A549 (cell line): Measurements from ENCODE around the gene SIAE. TPM values are rescaled to one million over a fixed set of nuclear protein-coding genes. Genes with fewer than 3 reads are reported as not detected.

Source experiments
- ATAC-seq, 2 experiments: fragments of 200-7000 bp in 1 of 2; fragments of >200 bp in 1 of 2; cut with Nextera tagmentation in 1 of 2; cut with Tn5 transposase in 1 of 2; 3 replicates each; pipeline versions ENCODE4 v1.8.0 to v1.9.1; 2018 to 2020; ENCODE audit warnings: mild to moderate bottlenecking in 1 of 2, moderate library complexity in 1 of 2
- CTCF ChIA-PET: fragments of 300-600 bp; sonication (Branson Sonifier 250); formaldehyde crosslinking; extraction: SDS; loops from one replicate; lab custom pipeline; 2021; ENCODE audit warnings: antibody characterized with exemption, inconsistent platforms; lab: Yijun Ruan, JAX
- POLR2A ChIA-PET: fragments of 350-600 bp; formaldehyde crosslinking; extraction: SDS; loops from one replicate; lab custom pipeline; 2021; ENCODE audit warnings: antibody characterized with exemption, inconsistent platforms; lab: Yijun Ruan, JAX
- DNase-seq, 2 experiments: peaks; one replicate each; pipeline versions ENCODE4 v3.0.0 to v3.0.0-alpha.2; 2011 to 2016; ENCODE audit warnings: low read depth in 1 of 2, low spot score in 1 of 2
- FAIRE-seq: peaks from 2 replicates; lab custom pipeline; 2011; peaks lifted over from hg19 to GRCh38; lab: Jason Lieb, UNC
- H3K27ac ChIP-seq, 2 experiments: fragments of >200 bp; sonication (Bioruptor Twin); formaldehyde crosslinking; 3 replicates each; pipeline ENCODE4 v1.5.1; 2016 to 2017
- H3K4me1 ChIP-seq: fragments of >200 bp; sonication (Bioruptor Twin); formaldehyde crosslinking; 3 replicates; pipeline ENCODE4 v1.6.1; 2016
- H3K4me2 ChIP-seq: fragments of >200 bp; sonication (Bioruptor Twin); formaldehyde crosslinking; 3 replicates; pipeline ENCODE4 v1.6.1; 2016
- H3K4me3 ChIP-seq: fragments of >200 bp; sonication (Bioruptor Twin); formaldehyde crosslinking; 3 replicates; pipeline ENCODE4 v1.5.1; 2016
- H3K9me3 ChIP-seq: fragments of >200 bp; sonication (Bioruptor Twin); formaldehyde crosslinking; 3 replicates; pipeline ENCODE4 v1.6.1; 2016
- BHLHE40 ChIP-seq: IDR thresholded peaks from 2 replicates; pipeline ENCODE4 v1.6.1; 2012; ENCODE audit warnings: low read depth, low read length, inconsistent platforms
- CEBPB ChIP-seq, 2 experiments: fragments of >200 bp in 1 of 2; sonication (Bioruptor Twin) in 1 of 2; formaldehyde crosslinking in 1 of 2; IDR thresholded peaks; 2 replicates each; pipeline ENCODE4 v1.6.1; 2012 to 2016
- EHF ChIP-seq: fragments of 250-450 bp; sonication (Bioruptor Pico); IDR thresholded peaks from 2 replicates; pipeline ENCODE4 v1.5.0; 2020; ENCODE audit warnings: mild to moderate bottlenecking
- ESRRA ChIP-seq: fragments of 150-350 bp; IDR thresholded peaks from 2 replicates; pipeline ENCODE4 v1.6.1; 2014; ENCODE audit warnings: mild to moderate bottlenecking, low read length, borderline replicate concordance
- HMGXB4 ChIP-seq: fragments of 250-450 bp; sonication (Bioruptor Pico); IDR thresholded peaks from 2 replicates; pipeline ENCODE4 v1.5.0; 2021; ENCODE audit warnings: mild to moderate bottlenecking, moderate library complexity, borderline replicate concordance
- HOXB13 ChIP-seq: fragments of 250-450 bp; sonication (Bioruptor Pico); IDR thresholded peaks from 2 replicates; pipeline ENCODE4 v1.5.0; 2020; ENCODE audit warnings: low read depth, mild to moderate bottlenecking, moderate library complexity
- MAX ChIP-seq: IDR thresholded peaks from 2 replicates; pipeline ENCODE4 v1.6.1; 2012
- MYC ChIP-seq: IDR thresholded peaks from 2 replicates; pipeline ENCODE4 v1.6.1; 2012; ENCODE audit warnings: mild to moderate bottlenecking, inconsistent platforms, low read length, improper control_type of control experiment, borderline replicate concordance
- NFE2L2 ChIP-seq: fragments of 150-350 bp; conservative IDR thresholded peaks from 2 replicates; pipeline ENCODE4 v1.6.1; 2014; ENCODE audit warnings: low read length
- RAD21 ChIP-seq, 2 experiments: fragments of >200 bp in 1 of 2; sonication (Bioruptor Twin) in 1 of 2; formaldehyde crosslinking in 1 of 2; IDR thresholded peaks in 1 of 2; conservative IDR thresholded peaks in 1 of 2; 2 replicates in 1 of 2; 3 replicates in 1 of 2; pipeline ENCODE4 v1.6.1; 2012 to 2018; ENCODE audit warnings: inconsistent platforms in 1 of 2
- RNF2 ChIP-seq: fragments of 200-600 bp; sonication (generic); IDR thresholded peaks from 2 replicates; pipeline ENCODE4 v1.6.1; 2016; ENCODE audit warnings: low read depth, mild to moderate bottlenecking, antibody characterized with exemption, moderate library complexity, borderline replicate concordance
- SMC3 ChIP-seq: fragments of >200 bp; sonication (Bioruptor Twin); formaldehyde crosslinking; IDR thresholded peaks from 3 replicates; pipeline ENCODE4 v1.6.1; 2018; ENCODE audit warnings: inconsistent platforms
- ZFP36 ChIP-seq: fragments of 450-650 bp; IDR thresholded peaks from 2 replicates; pipeline ENCODE4 v1.6.1; 2014; ENCODE audit warnings: borderline replicate concordance; ENCODE audit not compliant: partially characterized antibody
- ZNF302 ChIP-seq: fragments of 250-450 bp; sonication (Bioruptor Pico); IDR thresholded peaks from 2 replicates; pipeline ENCODE4 v1.9.0; 2021; ENCODE audit warnings: inconsistent platforms, mild to moderate bottlenecking, moderate library complexity
- ZSCAN20 ChIP-seq: fragments of 250-450 bp; sonication (Bioruptor Pico); IDR thresholded peaks from 2 replicates; pipeline ENCODE4 v1.8.0; 2022; ENCODE audit warnings: mild to moderate bottlenecking, moderate library complexity
- WGBS: methylation state at CpG from one replicate; pipeline ENCODE4 v1.1.6; 2017; ENCODE audit errors: missing lambda C conversion rate; 5-methylcytosine and 5-hydroxymethylcytosine counted together
- polyA plus RNA-seq, 4 experiments: library from polyadenylated mRNA; depleted of rRNA in 3 of 4; stranded (reverse); fragments of >200 nt; fragmentation: RNase III in 1 of 4; extraction: RNeasy Plus Mini Kit Qiagen cat#74134 plus additional on column Dnase treatment in 1 of 4; gene quantifications; 2 replicates in 3 of 4; 3 replicates in 1 of 4; pipeline ENCODE4 v1.2.3, GENCODE V29; 2011 to 2017
- TF ChIP-seq, protein P1 (sequence below): fragments of >200 bp; sonication (Bioruptor Twin); formaldehyde crosslinking; IDR thresholded peaks from 3 replicates; pipeline ENCODE4 v1.5.1; 2016
- TF ChIP-seq, protein P2 (sequence below): fragments of 250-450 bp; sonication (Bioruptor Pico); IDR thresholded peaks from 2 replicates; pipeline ENCODE4 v1.5.0; 2020; ENCODE audit warnings: low read depth, mild to moderate bottlenecking, moderate library complexity
- TF ChIP-seq, protein P3 (sequence below): fragments of 200-600 bp; sonication (generic); IDR thresholded peaks from 2 replicates; pipeline ENCODE4 v1.6.1; 2016; ENCODE audit warnings: antibody characterized with exemption, mild to moderate bottlenecking, moderate library complexity
- TF ChIP-seq, protein P4 (sequence below): IDR thresholded peaks from 2 replicates; pipeline ENCODE4 v1.6.1; 2012; ENCODE audit warnings: low read depth, borderline replicate concordance

SIAE gene
- polyA plus RNA-seq, 2 of the 4 experiments (the other 2 are of a cell fraction): 10.3 to 23.2 TPM

DNA sequence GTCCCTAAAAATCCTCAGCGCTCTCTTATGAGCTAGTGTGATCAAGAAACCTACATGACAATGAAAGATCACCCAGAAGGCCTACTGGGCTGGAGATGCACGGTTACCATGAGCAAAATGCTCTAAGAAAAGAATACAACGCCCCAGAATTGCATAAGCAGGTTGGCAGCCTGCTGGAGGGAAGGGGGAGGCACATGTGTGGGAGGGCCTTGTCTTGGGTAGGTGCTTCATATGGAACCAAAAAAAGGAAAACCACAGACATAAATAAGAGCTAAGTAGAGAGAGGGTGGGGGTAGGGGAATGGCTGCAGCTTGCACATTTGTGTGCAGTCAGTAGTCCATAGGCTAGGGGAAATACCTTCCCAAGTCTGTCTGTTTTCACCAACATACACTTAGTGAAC is 2.8 kb downstream of the SIAE start:
- POLR2A ChIA-PET: no interaction called here
- no peak for FAIRE-seq
- no peak for ATAC-seq
- 0 out of 3 replicates have a peak, but pooled peaks cover 3% of the 10 kb centered on the region for H3K4me1 ChIP-seq
- TF ChIP-seq SMC3 (no peak), RNF2 (no peak), ZFP36 (no peak), ZSCAN20 (no peak), MYC (no peak)
- TF ChIP-seq, all 56 proteins: peak for 0
- WGBS: 54% methylated on average over 3 of the region's 3 CpGs
- CTCF ChIA-PET: interaction anchor here (0.8 to 4.2 kb wide), 17 partner anchors 8 to 216 kb away, joined by 3 to 42 read pairs (median 7); partner anchors contain the start of genes ESAM, MSANTD2 and ROBO3
- Histone ChIP-seq H3K4me3 (no peak overlapping the region), H3K4me2 (no peak overlapping the region), H3K27ac (no peak overlapping the region), H3K9me3 (no peaks in the 10 kb centered on the region)
- DNase-seq: no peak

DNA sequence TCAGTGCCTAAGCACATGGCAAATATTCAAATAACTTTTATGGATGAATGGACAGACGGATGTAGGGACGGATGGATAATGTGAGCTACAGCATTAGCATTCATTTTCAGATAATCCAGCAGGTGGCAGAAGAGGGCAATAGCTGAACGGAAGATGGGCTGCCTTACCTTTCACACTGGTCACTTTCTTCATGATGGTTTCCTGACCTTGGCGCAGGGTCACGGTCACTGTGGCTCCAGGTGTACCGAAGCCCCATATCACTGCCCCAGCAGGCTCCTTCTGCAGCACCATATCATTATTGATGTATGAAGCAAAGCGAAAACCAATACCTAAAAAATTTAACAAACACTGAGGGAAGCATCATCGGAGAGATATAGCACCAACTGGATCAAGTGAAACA is 4.3 kb downstream of the SIAE start:
- Histone ChIP-seq H3K4me1 (no peaks in the 10 kb centered on the region), H3K9me3 (no peaks in the 10 kb centered on the region), H3K4me3 (no peak overlapping the region), H3K4me2 (no peak overlapping the region), H3K27ac (no peak overlapping the region)
- TF ChIP-seq HOXB13 (CRISPR knock-in tag) (no peak), NFE2L2 (no peak), ESRRA (0 out of 2 replicates have a peak, but pooled peaks have one; percentile 65), ZSCAN20 (no peak), ZNF302 (CRISPR knock-in tag) (no peak), HMGXB4 (CRISPR knock-in tag) (no peak), SMC3 (peak; percentile 77), EHF (CRISPR knock-in tag) (no peak), MAX (no peak), RAD21 (conservative IDR thresholded peaks at IDR 0.05 in 1 of 2, IDR thresholded peaks at IDR 0.05 in 1 of 2) (peak; percentile 76 to 81), CEBPB (IDR thresholded peaks at IDR 0.05) (no peak)
- TF ChIP-seq, protein P1, sequence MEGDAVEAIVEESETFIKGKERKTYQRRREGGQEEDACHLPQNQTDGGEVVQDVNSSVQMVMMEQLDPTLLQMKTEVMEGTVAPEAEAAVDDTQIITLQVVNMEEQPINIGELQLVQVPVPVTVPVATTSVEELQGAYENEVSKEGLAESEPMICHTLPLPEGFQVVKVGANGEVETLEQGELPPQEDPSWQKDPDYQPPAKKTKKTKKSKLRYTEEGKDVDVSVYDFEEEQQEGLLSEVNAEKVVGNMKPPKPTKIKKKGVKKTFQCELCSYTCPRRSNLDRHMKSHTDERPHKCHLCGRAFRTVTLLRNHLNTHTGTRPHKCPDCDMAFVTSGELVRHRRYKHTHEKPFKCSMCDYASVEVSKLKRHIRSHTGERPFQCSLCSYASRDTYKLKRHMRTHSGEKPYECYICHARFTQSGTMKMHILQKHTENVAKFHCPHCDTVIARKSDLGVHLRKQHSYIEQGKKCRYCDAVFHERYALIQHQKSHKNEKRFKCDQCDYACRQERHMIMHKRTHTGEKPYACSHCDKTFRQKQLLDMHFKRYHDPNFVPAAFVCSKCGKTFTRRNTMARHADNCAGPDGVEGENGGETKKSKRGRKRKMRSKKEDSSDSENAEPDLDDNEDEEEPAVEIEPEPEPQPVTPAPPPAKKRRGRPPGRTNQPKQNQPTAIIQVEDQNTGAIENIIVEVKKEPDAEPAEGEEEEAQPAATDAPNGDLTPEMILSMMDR: peak; percentile 67
- peak; percentile 57 to 65; a peak in 4 of 6 replicates for ATAC-seq
- POLR2A ChIA-PET: no interaction called here
- CTCF ChIA-PET: interaction anchor here (0.6 to 4.2 kb wide), 27 partner anchors 20 to 218 kb away, joined by 3 to 42 read pairs (median 5); partner anchors contain the start of genes ESAM, MSANTD2, ROBO3 and VSIG2
- no peak for FAIRE-seq
- peak; percentile 48 to 49 for DNase-seq
- 29% methylated on average over 8 of the region's 8 CpGs for WGBS

- no peaks in the 10 kb centered on the region for H3K4me1 ChIP-seq
- DNase-seq (no peak), FAIRE-seq (no peak), ATAC-seq (no peak)
- H3K4me3 ChIP-seq: no peak overlapping the region
- H3K27ac ChIP-seq: no peak overlapping the region
- no peak overlapping the region for H3K4me2 ChIP-seq
- 96% methylated on average over 3 of the region's 3 CpGs for WGBS
- ChIA-PET POLR2A (no interaction called here), CTCF (interaction anchor here (1.0 to 1.1 kb wide), 2 partner anchors 95 to 126 kb away, joined by 3 read pairs; no protein-coding TSS in a partner anchor)
- H3K9me3 ChIP-seq: no peaks in the 10 kb centered on the region
- TF ChIP-seq, protein P2, sequence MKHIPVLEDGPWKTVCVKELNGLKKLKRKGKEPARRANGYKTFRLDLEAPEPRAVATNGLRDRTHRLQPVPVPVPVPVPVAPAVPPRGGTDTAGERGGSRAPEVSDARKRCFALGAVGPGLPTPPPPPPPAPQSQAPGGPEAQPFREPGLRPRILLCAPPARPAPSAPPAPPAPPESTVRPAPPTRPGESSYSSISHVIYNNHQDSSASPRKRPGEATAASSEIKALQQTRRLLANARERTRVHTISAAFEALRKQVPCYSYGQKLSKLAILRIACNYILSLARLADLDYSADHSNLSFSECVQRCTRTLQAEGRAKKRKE: no peak
- TF ChIP-seq, protein P3, sequence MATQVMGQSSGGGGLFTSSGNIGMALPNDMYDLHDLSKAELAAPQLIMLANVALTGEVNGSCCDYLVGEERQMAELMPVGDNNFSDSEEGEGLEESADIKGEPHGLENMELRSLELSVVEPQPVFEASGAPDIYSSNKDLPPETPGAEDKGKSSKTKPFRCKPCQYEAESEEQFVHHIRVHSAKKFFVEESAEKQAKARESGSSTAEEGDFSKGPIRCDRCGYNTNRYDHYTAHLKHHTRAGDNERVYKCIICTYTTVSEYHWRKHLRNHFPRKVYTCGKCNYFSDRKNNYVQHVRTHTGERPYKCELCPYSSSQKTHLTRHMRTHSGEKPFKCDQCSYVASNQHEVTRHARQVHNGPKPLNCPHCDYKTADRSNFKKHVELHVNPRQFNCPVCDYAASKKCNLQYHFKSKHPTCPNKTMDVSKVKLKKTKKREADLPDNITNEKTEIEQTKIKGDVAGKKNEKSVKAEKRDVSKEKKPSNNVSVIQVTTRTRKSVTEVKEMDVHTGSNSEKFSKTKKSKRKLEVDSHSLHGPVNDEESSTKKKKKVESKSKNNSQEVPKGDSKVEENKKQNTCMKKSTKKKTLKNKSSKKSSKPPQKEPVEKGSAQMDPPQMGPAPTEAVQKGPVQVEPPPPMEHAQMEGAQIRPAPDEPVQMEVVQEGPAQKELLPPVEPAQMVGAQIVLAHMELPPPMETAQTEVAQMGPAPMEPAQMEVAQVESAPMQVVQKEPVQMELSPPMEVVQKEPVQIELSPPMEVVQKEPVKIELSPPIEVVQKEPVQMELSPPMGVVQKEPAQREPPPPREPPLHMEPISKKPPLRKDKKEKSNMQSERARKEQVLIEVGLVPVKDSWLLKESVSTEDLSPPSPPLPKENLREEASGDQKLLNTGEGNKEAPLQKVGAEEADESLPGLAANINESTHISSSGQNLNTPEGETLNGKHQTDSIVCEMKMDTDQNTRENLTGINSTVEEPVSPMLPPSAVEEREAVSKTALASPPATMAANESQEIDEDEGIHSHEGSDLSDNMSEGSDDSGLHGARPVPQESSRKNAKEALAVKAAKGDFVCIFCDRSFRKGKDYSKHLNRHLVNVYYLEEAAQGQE: no peak
- TF ChIP-seq NFE2L2 (no peak), BHLHE40 (no peak), EHF (CRISPR knock-in tag) (no peak)
- TF ChIP-seq, protein P4, sequence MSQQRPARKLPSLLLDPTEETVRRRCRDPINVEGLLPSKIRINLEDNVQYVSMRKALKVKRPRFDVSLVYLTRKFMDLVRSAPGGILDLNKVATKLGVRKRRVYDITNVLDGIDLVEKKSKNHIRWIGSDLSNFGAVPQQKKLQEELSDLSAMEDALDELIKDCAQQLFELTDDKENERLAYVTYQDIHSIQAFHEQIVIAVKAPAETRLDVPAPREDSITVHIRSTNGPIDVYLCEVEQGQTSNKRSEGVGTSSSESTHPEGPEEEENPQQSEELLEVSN: no peak
Observed at GRCh38 chr11:124667601-124668000, 5.9 kb downstream of the SIAE start.
